IPS DF 6.9 (cell line): ENCODE results near the gene PBX1.

Experiments used
- DNase-seq: peaks from one replicate; pipeline ENCODE4 v3.0.0-alpha.2; 2013; ENCODE audit warnings: low read depth, low spot score
- H3K27ac ChIP-seq: one replicate; pipeline ENCODE4 v1.5.1; 2013; ENCODE audit warnings: low read length, control low read depth
- H3K27me3 ChIP-seq: 2 replicates; pipeline ENCODE4 v1.6.1; 2013; ENCODE audit warnings: mild to moderate bottlenecking, low read length; ENCODE audit not compliant: control insufficient read depth, insufficient read depth
- H3K36me3 ChIP-seq: 2 replicates; pipeline ENCODE4 v1.6.1; 2013; ENCODE audit warnings: low read length; ENCODE audit not compliant: control insufficient read depth, insufficient read depth
- H3K4me1 ChIP-seq: 2 replicates; pipeline ENCODE4 v1.6.1; 2013; ENCODE audit warnings: low read length; ENCODE audit not compliant: control insufficient read depth, insufficient read depth
- H3K4me3 ChIP-seq: 2 replicates; pipeline ENCODE4 v1.5.1; 2013; ENCODE audit warnings: mild to moderate bottlenecking, low read length
- H3K9me3 ChIP-seq: 2 replicates; pipeline ENCODE4 v1.6.1; 2013; ENCODE audit warnings: low read length, inconsistent platforms; ENCODE audit not compliant: control insufficient read depth, insufficient read depth
- WGBS: extraction: QIAGEN DNeasy Blood & Tissue Kit; methylation state at CpG from one replicate; pipeline ENCODE4 v1.1.7; 2013; ENCODE audit warnings: mixed read lengths, missing lambda C conversion rate; ENCODE audit not compliant: insufficient read length, insufficient coverage; 5-methylcytosine and 5-hydroxymethylcytosine counted together

Gene PBX1

GRCh38 chr1:164678136-164678700 is 119.2 kb downstream of the PBX1 start:
- Histone ChIP-seq H3K36me3 (no peaks in the 10 kb centered on the region), H3K4me3 (no peak overlapping the region), H3K27ac (no peak overlapping the region), H3K27me3 (no peaks in the 10 kb centered on the region), H3K9me3 (no peaks in the 10 kb centered on the region), H3K4me1 (no peaks in the 10 kb centered on the region; the same call in 1 of the 2 replicates)
- no CpG with 5 or more reads among the region's 5 CpGs for WGBS
- no peak for DNase-seq

- Histone ChIP-seq H3K4me3 (no peak overlapping the region), H3K27ac (no peak overlapping the region), H3K4me1 (no peaks in the 10 kb centered on the region; the same call in 1 of the 2 replicates), H3K36me3 (no peaks in the 10 kb centered on the region; the same call in 1 of the 2 replicates), H3K9me3 (no peaks in the 10 kb centered on the region), H3K27me3 (no peaks in the 10 kb centered on the region)
- DNase-seq: no peak
- no CpG with 5 or more reads among the region's 6 CpGs for WGBS
These were observed 123.6 kb downstream of the PBX1 start for GRCh38 chr1:164682570-164682969.

GRCh38 chr1:164683235-164683634 is 124.3 kb downstream of the PBX1 start:
- no peak for DNase-seq
- WGBS: no CpG with 5 or more reads among the region's 3 CpGs

GRCh38 chr1:164685266-164686035 is 126.5 kb downstream of the PBX1 start:
- no peaks in the 10 kb centered on the region for H3K4me1 ChIP-seq
- no CpG with 5 or more reads among the region's 3 CpGs for WGBS
- DNase-seq: no peak
- H3K27ac ChIP-seq: no peak overlapping the region
- no peaks in the 10 kb centered on the region for H3K9me3 ChIP-seq
- no peaks in the 10 kb centered on the region for H3K27me3 ChIP-seq
- no peaks in the 10 kb centered on the region; the same call in 1 of the 2 replicates for H3K36me3 ChIP-seq
- no peak overlapping the region for H3K4me3 ChIP-seq

More at GRCh38 chr1:164683235-164683634, 124.3 kb downstream of the PBX1 start:
- H3K27me3 ChIP-seq: no peaks in the 10 kb centered on the region
- no peak overlapping the region for H3K4me3 ChIP-seq
- no peak overlapping the region for H3K27ac ChIP-seq
- no peaks in the 10 kb centered on the region for H3K9me3 ChIP-seq
- H3K4me1 ChIP-seq: no peaks in the 10 kb centered on the region; the same call in 1 of the 2 replicates
- no peaks in the 10 kb centered on the region; the same call in 1 of the 2 replicates for H3K36me3 ChIP-seq

- WGBS: no CpG with 5 or more reads among the region's 4 CpGs
- Histone ChIP-seq H3K36me3 (no peaks in the 10 kb centered on the region; the same call in 1 of the 2 replicates), H3K9me3 (no peaks in the 10 kb centered on the region), H3K27me3 (no peaks in the 10 kb centered on the region), H3K27ac (no peak overlapping the region), H3K4me3 (no peak overlapping the region), H3K4me1 (no peaks in the 10 kb centered on the region)
- DNase-seq: no peak
These were observed 128.8 kb downstream of the PBX1 start for GRCh38 chr1:164687777-164688176.

GRCh38 chr1:164688791-164689190 is 129.8 kb downstream of the PBX1 start:
- no peak for DNase-seq
- H3K9me3 ChIP-seq: no peaks in the 10 kb centered on the region
- no peak overlapping the region for H3K27ac ChIP-seq
- H3K4me3 ChIP-seq: no peak overlapping the region
- H3K4me1 ChIP-seq: no peaks in the 10 kb centered on the region
- H3K36me3 ChIP-seq: no peaks in the 10 kb centered on the region; the same call in 1 of the 2 replicates
- no CpG with 5 or more reads among the region's 11 CpGs for WGBS
- no peaks in the 10 kb centered on the region for H3K27me3 ChIP-seq

- DNase-seq: no peak
- no peak overlapping the region for H3K27ac ChIP-seq
- no peak overlapping the region for H3K4me3 ChIP-seq
- no peaks in the 10 kb centered on the region for H3K9me3 ChIP-seq
- WGBS: no CpG with 5 or more reads among the region's 13 CpGs
- H3K27me3 ChIP-seq: no peaks in the 10 kb centered on the region
- H3K36me3 ChIP-seq: no peaks in the 10 kb centered on the region; the same call in 1 of the 2 replicates
- H3K4me1 ChIP-seq: no peaks in the 10 kb centered on the region
These were observed 130.9 kb downstream of the PBX1 start for GRCh38 chr1:164689672-164690511.

GRCh38 chr1:164692420-164692819 is 133.4 kb downstream of the PBX1 start:
- DNase-seq: no peak
- no peaks in the 10 kb centered on the region for H3K9me3 ChIP-seq
- H3K4me1 ChIP-seq: no peaks in the 10 kb centered on the region
- WGBS: no CpG with 5 or more reads among the region's 2 CpGs
- H3K27me3 ChIP-seq: no peaks in the 10 kb centered on the region
- H3K36me3 ChIP-seq: no peaks in the 10 kb centered on the region
- H3K4me3 ChIP-seq: no peak overlapping the region
- no peak overlapping the region for H3K27ac ChIP-seq

GRCh38 chr1:164693564-164694359 is 134.8 kb downstream of the PBX1 start:
- no peak for DNase-seq
- Histone ChIP-seq H3K4me1 (no peaks in the 10 kb centered on the region), H3K4me3 (no peak overlapping the region), H3K36me3 (no peaks in the 10 kb centered on the region), H3K9me3 (no peaks in the 10 kb centered on the region), H3K27me3 (no peaks in the 10 kb centered on the region), H3K27ac (no peak overlapping the region)
- WGBS: no CpG with 5 or more reads among the region's 4 CpGs

GRCh38 chr1:164694505-164694904 is 135.5 kb downstream of the PBX1 start:
- Histone ChIP-seq H3K9me3 (no peaks in the 10 kb centered on the region), H3K27me3 (no peaks in the 10 kb centered on the region), H3K27ac (no peak overlapping the region), H3K4me1 (no peaks in the 10 kb centered on the region), H3K4me3 (no peak overlapping the region), H3K36me3 (no peaks in the 10 kb centered on the region)
- no CpG with 5 or more reads among the region's 2 CpGs for WGBS
- DNase-seq: no peak
